Activated CD4-positive, alpha-beta T cell treated with anti-CD3 and anti-CD28 coated beads, Interleukin-2, Interleukin-6, amounts not matched to agents 100 ng/mL and 50 ng/mL, durations not matched to agents 16 hours and 8 hours (primary cell): ENCODE results near the gene HPSE2.

Source experiments
- DNase-seq: peaks from one replicate; pipeline ENCODE4 v3.0.0-alpha.2; 2020

The HPSE2 gene

GRCh38 chr10:98483658-98484057 is 752.0 kb downstream of the HPSE2 start:
- DNase-seq = no peak

- no peak for DNase-seq
Observed at GRCh38 chr10:98482096-98482495, 753.6 kb downstream of the HPSE2 start.

GRCh38 chr10:98481404-98481945 is 754.2 kb downstream of the HPSE2 start:
- DNase-seq = no peak

DNA sequence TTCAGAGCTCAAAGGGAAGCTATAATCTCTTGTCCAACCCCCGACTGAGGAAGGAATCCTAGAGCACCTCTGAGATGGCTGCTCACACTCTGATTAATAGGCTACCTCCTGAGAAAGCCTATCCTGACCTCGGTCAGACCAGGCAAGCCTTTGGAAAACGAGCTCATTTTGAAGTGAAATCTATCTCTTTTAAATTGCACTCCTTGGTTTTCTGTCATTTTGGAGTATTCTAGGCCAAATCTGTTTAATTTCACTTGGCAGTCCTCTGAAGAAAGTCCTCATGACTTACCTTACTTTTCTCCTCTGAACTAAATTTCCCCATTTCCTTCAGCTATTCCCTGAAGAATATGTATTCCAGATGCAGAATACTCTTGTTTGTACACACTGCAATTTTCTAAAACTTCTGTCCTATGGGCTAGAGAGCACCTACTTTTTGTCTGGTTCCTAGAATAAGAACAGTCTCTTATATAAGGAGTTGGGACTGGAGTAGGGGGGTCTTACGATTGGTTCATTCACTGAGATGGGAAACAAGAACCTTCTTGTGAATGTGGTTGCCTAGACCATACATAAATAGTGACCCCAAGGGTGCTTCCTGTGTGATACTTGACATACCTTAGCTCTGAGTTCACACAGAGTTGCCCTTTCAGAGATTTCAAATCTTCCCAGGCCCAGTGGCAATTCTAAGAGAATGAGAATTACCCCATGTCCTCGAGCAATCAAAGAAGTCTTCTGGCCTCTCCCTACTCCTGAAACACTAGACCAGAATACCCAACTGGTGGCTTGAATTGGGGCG is 757.0 kb downstream of the HPSE2 start:
- no peak for DNase-seq

GRCh38 chr10:98477861-98478260 is 757.8 kb downstream of the HPSE2 start:
- DNase-seq = no peak

- DNase-seq = no peak
Observed at GRCh38 chr10:98474628-98475027, 761.0 kb downstream of the HPSE2 start.

DNA sequence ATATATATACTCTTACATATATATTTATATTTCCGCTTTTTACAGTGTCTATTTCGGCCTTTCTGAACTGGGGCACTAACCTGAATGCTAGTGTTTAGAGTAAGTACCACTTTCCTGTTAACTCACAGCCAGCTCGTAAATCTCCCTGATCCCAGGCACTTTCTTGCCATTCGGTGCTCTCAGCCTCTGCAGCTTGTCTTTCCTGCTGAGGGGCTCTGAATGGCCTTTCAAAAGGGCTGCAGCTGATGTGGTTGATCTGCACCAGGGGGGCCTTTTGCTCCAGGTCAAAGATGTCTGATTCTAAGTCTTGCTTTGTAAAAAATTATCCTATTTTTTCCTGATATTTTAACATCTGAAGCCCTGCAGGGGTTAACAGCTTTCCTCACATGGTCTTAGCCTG is 763.5 kb downstream of the HPSE2 start:
- DNase-seq = no peak

DNA sequence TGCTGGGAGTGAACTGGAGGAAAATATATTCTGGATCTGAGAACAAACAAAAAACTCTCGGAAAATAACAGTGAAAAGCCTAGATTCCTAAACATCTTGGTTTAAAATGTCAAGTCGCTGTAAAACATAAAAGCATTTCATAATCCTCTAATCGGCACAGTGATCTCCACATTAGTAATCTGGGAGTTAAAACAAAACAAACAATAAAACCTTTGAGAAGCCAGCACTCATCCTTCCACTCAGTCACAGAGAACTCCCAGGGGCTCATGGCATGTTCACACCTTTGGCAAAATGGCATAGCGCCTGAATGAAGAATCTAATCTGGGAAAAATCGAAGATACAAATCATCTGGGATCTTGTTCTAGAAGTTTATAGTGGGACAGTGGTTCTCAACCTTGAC is 764.8 kb downstream of the HPSE2 start:
- no peak for DNase-seq

DNA sequence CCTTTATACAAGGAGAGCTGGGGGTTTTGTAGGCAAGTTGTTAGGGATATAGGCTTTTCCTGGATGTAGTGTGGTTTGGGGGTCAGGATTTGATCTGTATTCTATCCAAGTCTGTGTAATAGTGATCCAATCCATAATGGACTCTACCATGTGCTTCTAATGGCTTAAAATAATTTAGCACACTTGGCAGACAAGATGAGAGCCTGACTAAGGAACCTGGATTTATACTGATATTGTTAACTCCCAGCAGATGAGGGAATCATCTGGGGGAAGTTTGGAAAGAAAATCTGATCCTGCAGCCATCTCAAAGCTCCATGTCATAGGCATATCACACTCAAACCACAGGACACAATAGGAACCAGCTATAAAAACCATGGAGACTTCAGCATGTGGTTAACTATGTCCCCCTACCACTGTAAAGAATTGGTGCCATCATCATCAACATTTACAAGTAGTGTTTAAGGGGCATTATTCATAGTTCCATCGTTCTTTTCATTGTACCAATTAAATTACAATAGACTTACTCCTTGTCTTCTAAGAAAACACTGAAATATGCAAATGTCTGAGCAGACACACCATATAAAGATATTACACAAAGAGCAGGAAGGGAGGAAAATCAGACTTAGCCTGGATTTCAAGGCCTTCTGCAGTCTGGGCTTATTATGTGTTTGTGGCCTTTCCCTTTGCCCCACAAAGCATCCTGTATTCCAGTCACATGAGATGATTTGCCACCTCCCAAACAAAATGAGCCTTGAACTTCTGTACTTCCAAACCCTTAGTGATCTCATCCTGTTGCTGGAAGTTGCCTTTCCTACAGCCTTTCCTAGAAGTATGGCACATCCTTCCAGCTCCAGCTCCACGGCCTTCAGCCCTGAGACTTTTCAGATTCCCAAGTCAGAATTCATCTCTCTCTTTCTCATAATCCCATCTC is 766.4 kb downstream of the HPSE2 start:
- no peak for DNase-seq

GRCh38 chr10:98467506-98468318 is 767.9 kb downstream of the HPSE2 start:
- peak; percentile 79 for DNase-seq

DNA sequence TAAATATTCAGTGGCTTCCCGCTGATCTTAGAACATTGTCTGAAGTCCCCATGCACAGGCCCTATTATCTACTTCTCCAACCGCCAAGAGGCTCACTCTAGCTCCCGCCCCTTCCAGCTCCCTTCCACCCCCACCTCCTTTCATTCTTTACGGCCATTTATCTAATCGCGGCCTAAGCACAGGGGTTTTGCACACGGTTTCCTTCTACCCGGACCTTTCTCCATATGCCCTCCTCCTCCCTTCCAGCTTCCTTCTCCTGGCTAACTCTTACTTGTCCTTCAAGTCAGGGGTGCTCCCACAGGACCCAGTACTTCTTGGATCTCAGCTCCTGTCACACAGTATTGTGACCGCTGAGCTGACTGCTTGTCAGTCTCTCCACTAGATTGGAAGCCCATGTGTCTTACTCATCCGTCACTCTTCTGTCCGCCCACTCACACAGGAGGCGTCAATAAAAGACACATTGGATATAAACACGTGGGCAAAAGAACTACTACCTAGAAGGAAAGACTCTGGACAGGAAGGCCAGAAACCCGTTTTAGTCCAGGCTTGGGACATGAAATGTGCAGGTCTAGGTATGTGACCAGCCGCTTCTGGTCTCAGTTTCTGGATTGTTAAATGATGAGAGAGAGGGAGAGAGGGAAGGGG is 768.7 kb downstream of the HPSE2 start:
- DNase-seq = no peak

DNA sequence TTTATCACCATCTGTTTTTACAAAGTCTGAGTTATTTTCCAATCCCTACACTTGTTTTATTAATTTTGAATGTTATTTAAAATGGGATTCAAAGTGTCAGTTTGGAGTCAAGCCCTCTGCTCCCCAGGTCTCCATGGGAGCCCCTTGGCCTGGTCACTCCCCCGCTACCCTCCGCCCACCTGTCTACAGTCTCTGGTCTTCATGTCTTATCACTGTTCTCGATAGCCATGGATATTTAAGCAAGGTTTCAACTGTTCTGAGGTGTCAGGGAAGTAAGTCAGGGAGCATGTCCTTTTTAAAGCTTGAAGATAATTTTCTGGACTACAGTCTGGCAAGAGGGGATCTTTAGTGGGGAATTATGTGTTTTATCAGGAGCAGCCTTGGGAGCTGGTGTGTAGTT is 769.8 kb downstream of the HPSE2 start:
- DNase-seq = no peak

GRCh38 chr10:98463976-98464754 is 771.5 kb downstream of the HPSE2 start:
- no peak for DNase-seq

GRCh38 chr10:98463016-98463415 is 772.6 kb downstream of the HPSE2 start:
- no peak for DNase-seq

- DNase-seq = no peak
Observed at GRCh38 chr10:98461500-98461842, 774.2 kb downstream of the HPSE2 start.

- DNase-seq = no peak
Observed at GRCh38 chr10:98460837-98461499, 774.7 kb downstream of the HPSE2 start.

DNA sequence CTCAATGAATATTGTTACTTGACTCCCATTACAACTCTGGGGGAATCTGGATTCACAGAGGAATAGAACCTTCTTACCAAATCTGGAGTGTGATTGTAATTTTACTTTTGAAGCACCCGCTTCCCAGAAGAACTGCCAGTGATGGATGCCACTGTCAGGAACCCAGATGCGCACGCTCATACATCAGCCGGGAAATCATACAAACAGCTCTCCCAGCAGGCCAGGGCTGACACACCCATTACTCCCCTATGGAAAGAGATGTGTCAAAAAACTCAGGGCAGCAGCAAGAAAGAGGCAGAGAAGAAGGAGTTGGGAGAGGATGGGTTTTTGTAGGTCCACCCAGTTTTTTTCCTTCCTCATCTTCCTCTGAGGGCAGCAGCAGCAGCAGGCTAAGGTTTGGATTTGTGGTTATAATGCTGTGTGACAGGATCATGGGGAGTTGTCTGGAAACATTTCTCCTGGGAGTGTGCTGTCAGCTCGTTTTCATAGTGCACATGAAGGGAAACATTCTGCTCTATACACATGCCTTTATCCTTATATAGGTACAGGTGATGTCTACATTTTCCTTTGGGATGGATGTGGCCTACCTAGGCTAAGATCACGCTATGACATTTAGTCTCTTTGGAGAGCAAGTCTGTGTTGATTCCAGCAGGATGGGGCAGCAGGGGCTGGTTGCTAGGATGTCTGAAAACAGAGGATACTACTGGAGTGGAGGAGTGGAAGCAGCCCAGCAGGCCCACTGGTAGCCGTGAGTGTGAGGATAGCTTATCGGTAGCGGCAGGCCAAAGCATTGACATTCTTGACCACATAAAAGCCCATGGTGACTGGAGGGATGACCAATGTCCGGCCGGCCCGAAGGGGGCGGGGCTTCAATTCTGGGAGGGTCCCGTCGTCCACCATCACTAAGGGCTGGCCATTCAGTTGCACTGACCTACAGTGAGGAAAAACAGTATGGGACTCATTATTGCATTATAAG is 776.6 kb downstream of the HPSE2 start:
- DNase-seq = no peak

DNA sequence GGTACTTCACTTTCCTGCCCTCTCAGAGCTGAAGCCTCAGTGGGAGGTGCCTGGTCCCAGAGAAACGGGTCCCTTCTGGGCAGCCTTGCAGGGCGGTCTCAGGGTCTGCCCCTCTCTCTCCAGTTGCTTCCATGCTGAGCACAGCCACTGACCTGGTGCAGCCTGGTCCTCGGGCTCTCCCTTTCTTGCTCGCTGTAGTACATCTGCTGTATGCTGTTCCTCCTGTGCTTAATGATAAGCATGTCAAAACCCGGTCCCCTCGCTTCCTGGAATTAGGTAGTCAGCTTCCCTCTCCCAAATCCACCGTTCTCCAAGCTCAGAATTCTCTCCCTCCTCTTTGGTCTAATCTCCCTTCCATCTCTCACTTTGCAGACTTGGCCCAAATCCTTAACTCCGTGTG is 777.9 kb downstream of the HPSE2 start:
- no peak for DNase-seq

DNA sequence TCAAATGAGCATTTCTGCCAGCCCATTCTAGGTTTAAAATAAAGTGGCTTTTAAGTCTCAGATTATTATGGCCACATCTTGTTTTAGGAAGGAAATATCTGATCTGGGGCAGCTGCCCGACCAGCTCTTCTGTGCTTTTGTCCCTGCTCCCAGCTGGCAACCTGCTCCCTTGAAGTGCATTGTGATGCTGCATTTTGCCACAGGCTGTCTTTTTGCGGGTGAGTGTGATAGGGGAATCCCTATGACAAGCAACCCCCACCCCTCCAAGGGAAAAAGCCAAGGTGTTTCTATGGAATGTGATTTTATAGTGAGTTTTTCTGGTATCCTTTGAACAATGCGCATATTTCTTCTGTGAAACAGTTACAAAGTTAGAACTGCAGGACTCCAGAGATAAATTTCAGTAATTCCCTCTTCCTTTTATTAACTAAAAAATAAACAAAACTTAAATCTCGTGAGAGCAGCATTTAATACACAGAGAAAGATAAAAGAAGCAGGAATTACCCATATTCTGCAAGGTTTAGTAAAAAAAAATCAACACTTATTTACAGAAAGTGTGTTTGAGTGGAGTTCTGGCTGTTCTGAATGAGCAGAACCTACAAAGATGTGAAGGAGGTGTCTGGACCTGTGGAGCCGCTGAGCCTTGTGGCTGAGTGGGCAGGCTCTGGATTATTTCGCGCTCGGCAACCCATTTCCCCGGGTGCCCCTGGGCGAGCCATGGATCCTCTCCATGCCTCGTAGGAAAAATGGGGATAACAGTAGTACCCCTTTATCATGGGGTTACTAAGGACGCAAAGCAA is 778.8 kb downstream of the HPSE2 start:
- DNase-seq = no peak
